Measurements from ENCODE around the gene SMIM35. TPM values are rescaled to one million over a fixed set of nuclear protein-coding genes. Genes with fewer than 3 reads are reported as not detected.
A peak's percentile ranks its signal among the peaks of the same experiment; 100 is the strongest.

The SMIM35 gene
- total RNA-seq, 3 donors from 2014 or later (not counting 1 experiment from before 2014, with no cell fraction given): 0.30 to 0.68 (median 0.33) TPM

DNA sequence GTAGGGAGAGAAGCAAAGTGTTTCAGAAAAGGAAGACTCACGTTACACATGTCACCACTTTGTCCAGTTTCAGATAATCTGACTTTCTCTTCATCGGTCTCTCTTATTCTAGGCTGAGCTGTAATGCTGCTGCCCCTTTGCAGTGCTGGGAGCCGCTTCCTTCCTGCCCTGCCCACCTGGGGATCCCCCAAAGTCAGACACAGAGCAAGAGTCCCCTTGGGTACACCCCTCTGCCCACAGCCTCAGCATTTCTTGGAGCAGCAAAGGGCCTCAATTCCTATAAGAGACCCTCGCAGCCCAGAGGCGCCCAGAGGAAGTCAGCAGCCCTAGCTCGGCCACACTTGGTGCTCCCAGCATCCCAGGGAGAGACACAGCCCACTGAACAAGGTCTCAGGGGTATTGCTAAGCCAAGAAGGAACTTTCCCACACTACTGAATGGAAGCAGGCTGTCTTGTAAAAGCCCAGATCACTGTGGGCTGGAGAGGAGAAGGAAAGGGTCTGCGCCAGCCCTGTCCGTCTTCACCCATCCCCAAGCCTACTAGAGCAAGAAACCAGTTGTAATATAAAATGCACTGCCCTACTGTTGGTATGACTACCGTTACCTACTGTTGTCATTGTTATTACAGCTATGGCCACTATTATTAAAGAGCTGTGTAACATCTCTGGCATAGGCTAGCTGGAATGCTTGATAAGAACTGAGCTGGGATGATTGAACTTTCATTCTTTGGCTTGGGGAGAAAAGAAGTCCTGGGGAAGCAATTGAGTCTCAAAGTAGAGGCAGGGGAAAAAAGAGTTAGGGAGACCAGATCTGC, 31.2 kb upstream of the SMIM35 start:
- intact Hi-C loops (cut with micrococcal nuclease): no loop called here
- DNase-seq (peak in 1 of 2 donors; percentile 16), ATAC-seq (no peak)

DNA sequence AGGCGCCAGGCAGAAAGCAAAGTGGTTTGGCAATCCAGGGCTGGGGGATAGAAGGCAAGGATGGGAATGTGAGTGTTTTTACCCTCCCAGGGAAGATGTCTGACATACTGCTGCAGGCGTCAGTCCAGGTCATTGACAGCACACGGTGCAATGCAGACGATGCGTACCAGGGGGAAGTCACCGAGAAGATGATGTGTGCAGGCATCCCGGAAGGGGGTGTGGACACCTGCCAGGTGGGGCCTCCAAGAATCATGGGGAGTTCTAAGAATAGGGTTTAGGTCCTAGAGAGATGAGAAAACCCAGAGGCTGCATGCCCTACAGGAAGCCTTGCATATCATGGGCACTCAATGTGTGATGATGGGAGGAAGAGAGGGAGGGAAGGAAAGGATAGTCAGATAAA, 28.3 kb upstream of the SMIM35 start:
- TF ChIP-seq, protein P1, sequence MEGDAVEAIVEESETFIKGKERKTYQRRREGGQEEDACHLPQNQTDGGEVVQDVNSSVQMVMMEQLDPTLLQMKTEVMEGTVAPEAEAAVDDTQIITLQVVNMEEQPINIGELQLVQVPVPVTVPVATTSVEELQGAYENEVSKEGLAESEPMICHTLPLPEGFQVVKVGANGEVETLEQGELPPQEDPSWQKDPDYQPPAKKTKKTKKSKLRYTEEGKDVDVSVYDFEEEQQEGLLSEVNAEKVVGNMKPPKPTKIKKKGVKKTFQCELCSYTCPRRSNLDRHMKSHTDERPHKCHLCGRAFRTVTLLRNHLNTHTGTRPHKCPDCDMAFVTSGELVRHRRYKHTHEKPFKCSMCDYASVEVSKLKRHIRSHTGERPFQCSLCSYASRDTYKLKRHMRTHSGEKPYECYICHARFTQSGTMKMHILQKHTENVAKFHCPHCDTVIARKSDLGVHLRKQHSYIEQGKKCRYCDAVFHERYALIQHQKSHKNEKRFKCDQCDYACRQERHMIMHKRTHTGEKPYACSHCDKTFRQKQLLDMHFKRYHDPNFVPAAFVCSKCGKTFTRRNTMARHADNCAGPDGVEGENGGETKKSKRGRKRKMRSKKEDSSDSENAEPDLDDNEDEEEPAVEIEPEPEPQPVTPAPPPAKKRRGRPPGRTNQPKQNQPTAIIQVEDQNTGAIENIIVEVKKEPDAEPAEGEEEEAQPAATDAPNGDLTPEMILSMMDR (IDR thresholded peaks at IDR 0.05): no peak
- WGBS (ENCODE audit: insufficient coverage): 95% methylated on average over 7 of the region's 7 CpGs
- no peak for DNase-seq
- peaks cover 0 to 11% of the 10 kb centered on the region in 2 donors for H3K4me1 Mint-ChIP-seq
- Histone ChIP-seq H3K9me3 (ENCODE audit: control insufficient read depth, insufficient read depth, low read length) (no peaks in the 10 kb centered on the region), H3K36me3 (ENCODE audit: control insufficient read depth, insufficient read depth, low read length) (no peaks in the 10 kb centered on the region), H3K27ac (ENCODE audit: low read length) (no peak overlapping the region), H3K27me3 (ENCODE audit: control insufficient read depth, insufficient read depth, low read length) (no peaks in the 10 kb centered on the region), H3K4me1 (ENCODE audit: control insufficient read depth, insufficient read depth, low read length) (no peaks in the 10 kb centered on the region), H3K4me3 (ENCODE audit: low read length) (no peak overlapping the region)
- peak overlapping the region in 1 of 2 donors; percentile 43 for H3K27ac Mint-ChIP-seq
- intact Hi-C loops (cut with micrococcal nuclease): no loop called here
- no peak overlapping the region for H3K4me3 Mint-ChIP-seq
- no peak for ATAC-seq
- H3K27me3 Mint-ChIP-seq (ENCODE audit: low read depth in 2 of 2): peaks cover 16 to 17% of the 10 kb centered on the region in 2 donors
- H3K36me3 Mint-ChIP-seq: no peaks in the 10 kb centered on the region
- no peaks in the 10 kb centered on the region for H3K9me3 Mint-ChIP-seq

More for the DNA sequence above, 31.2 kb upstream of the SMIM35 start:
- H3K4me3 ChIP-seq (ENCODE audit: low read length): no peak overlapping the region
- 58% methylated on average over 9 of the region's 9 CpGs for WGBS (ENCODE audit: insufficient coverage)
- H3K36me3 ChIP-seq (ENCODE audit: control insufficient read depth, insufficient read depth, low read length): no peaks in the 10 kb centered on the region
- no peaks in the 10 kb centered on the region for H3K9me3 ChIP-seq (ENCODE audit: control insufficient read depth, insufficient read depth, low read length)
- Mint-ChIP-seq H3K9me3 (peaks cover 0 to 2% of the 10 kb centered on the region in 2 donors), H3K4me3 (no peak overlapping the region), H3K4me1 (peaks cover 0 to 11% of the 10 kb centered on the region in 2 donors), H3K36me3 (no peaks in the 10 kb centered on the region), H3K27ac (no peak overlapping the region), H3K27me3 (ENCODE audit: low read depth in 2 of 2) (peaks cover 16 to 19% of the 10 kb centered on the region in 2 donors)
- no peaks in the 10 kb centered on the region for H3K27me3 ChIP-seq (ENCODE audit: control insufficient read depth, insufficient read depth, low read length)
- H3K27ac ChIP-seq (ENCODE audit: low read length): no peak overlapping the region
- TF ChIP-seq, protein P1 (IDR thresholded peaks at IDR 0.05): no peak
- H3K4me1 ChIP-seq (ENCODE audit: control insufficient read depth, insufficient read depth, low read length): no peaks in the 10 kb centered on the region

DNA sequence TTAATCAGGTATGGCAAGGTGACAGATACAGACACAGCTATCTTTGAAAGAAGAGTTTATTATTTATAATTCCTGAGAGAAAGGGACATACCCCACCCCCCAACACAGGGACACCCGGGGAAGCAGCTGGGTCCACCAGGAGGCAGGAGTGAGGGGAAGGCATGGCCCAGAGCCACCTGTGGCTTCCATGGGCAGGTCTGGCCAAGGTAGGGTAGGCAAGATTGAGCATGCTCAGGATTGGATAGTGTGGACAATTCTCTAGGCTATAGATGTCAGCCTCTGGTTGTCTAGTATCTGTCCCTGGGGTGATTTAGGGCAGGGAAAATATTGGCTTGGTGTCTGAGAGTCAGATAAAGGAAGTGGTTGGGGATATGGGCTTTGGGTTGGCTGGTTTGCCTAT, 27.5 kb upstream of the SMIM35 start:
- Histone ChIP-seq H3K4me1 (ENCODE audit: control insufficient read depth, insufficient read depth, low read length) (no peaks in the 10 kb centered on the region), H3K4me3 (ENCODE audit: low read length) (no peak overlapping the region), H3K9me3 (ENCODE audit: control insufficient read depth, insufficient read depth, low read length) (no peaks in the 10 kb centered on the region), H3K27me3 (ENCODE audit: control insufficient read depth, insufficient read depth, low read length) (no peaks in the 10 kb centered on the region), H3K27ac (ENCODE audit: low read length) (no peak overlapping the region), H3K36me3 (ENCODE audit: control insufficient read depth, insufficient read depth, low read length) (no peaks in the 10 kb centered on the region)
- ATAC-seq (no peak), DNase-seq (no peak)
- Mint-ChIP-seq H3K9me3 (no peaks in the 10 kb centered on the region), H3K4me3 (no peak overlapping the region), H3K27ac (no peak overlapping the region), H3K36me3 (no peaks in the 10 kb centered on the region), H3K27me3 (ENCODE audit: low read depth in 2 of 2) (peaks cover 15 to 17% of the 10 kb centered on the region in 2 donors), H3K4me1 (peaks cover 0 to 11% of the 10 kb centered on the region in 2 donors)
- 100% methylated on average over 1 of the region's 1 CpG for WGBS (ENCODE audit: insufficient coverage)
- TF ChIP-seq, protein P1 (IDR thresholded peaks at IDR 0.05): no peak
- intact Hi-C loops (cut with micrococcal nuclease): no loop called here

All from natural killer cell (primary cell).